ENCODE results near the gene TAP2. TPM values are rescaled to one million over a fixed set of nuclear protein-coding genes. Genes with fewer than 3 reads are reported as not detected.
"Not testable (repeated sequence)": the region's sequence is repeated elsewhere in the genome, so short reads cannot be mapped to it uniquely, and the experiment has no call there.

TAP2 gene
- total RNA-seq, 1 experiment from 2014 or later, result 41.9 TPM

DNA sequence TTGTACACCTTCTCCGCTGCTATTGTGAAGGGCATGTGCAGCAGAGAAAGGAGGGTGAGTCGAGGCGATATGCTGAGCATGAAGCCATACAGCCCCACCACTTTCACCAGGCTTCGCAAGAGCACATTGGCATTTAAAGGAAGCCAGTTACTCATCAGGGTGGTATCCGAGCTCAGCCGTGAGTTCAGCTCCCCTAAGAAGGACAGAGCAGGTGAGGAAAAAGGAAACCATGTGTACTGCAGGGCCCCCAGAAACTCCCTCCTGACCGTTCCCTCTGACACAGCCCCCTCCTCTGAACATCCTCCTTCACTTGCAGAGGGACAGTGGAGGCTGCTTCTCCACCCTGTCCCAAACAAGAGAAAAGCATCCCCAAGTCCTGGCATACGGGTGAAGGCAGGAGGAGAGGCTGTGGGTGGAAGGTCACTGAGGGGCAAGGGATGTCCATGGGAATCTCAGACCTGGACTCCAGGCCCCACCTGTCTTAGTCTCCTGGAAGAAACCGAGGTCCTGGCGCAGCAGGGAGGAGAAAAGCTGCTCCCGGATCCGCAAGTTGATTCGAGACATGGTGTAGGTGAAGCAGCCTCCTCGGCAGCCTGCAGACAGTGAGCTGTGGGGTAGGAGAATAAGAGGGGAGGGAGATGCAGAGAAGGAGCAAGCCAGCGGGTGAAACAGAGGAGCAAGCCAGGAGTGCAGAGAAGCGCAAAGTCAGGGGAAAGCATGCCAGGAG, 3.2 kb downstream of the TAP2 start:
- no peak for DNase-seq (ENCODE audit: low read depth)

GRCh38 chr6:32833664-32834063, 4.9 kb downstream of the TAP2 start:
- no peak for DNase-seq (ENCODE audit: low read depth)

GRCh38 chr6:32832535-32832934, 6.0 kb downstream of the TAP2 start:
- no peak for DNase-seq (ENCODE audit: low read depth)

DNA sequence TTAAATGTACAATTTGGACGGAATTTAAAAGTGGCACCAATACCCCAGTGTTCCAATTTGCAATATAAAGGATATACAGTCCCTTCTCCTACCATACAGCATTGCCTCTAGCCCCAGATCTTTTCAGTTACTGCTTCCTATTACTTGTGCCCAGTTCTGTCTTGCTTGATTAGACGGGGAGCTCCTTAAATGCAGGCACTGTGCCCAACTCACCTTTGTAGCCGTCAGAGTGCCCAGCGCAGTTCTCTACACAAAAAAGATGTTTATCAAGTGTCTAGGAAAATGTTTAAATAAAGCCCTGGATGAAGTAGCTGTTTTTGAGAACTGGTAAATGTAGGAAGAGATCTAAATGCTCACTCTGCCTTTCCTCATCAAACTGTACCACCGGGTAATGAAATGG, 7.6 kb downstream of the TAP2 start:
- DNase-seq (ENCODE audit: low read depth), result no peak

GRCh38 chr6:32830017-32830416, 8.5 kb downstream of the TAP2 start:
- DNase-seq (ENCODE audit: low read depth), result no peak

DNA sequence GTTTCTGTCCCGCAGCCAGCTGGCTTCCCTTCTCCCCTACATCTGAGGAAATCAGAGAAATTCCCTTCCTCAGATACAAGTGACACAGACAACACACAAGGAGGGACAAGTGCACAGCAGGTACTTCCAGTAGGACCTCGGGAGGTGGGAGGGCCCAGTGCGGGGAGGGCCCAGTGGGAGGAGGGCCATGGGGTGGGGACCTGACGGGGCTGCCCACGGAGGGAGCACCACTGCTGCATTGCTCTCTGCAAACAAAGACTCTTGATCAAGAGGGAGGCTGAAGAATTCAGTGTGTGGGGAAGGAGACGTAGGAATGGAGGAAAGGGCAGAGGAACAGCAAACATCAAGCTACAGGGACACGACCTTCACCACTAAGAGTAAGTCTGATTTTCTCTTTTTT, 9.0 kb downstream of the TAP2 start:
- no peak for DNase-seq (ENCODE audit: low read depth)

GRCh38 chr6:32827025-32827424, 11.5 kb downstream of the TAP2 start:
- no peak for DNase-seq (ENCODE audit: low read depth)

GRCh38 chr6:32825966-32826365, 12.6 kb downstream of the TAP2 start:
- no peak for DNase-seq (ENCODE audit: low read depth)

GRCh38 chr6:32819729-32820128, 18.8 kb downstream of the TAP2 start:
- DNase-seq (ENCODE audit: low read depth), result peak; percentile 83

- no peak for DNase-seq (ENCODE audit: low read depth)
These were observed 19.7 kb downstream of the TAP2 start for GRCh38 chr6:32818867-32819266.

DNA sequence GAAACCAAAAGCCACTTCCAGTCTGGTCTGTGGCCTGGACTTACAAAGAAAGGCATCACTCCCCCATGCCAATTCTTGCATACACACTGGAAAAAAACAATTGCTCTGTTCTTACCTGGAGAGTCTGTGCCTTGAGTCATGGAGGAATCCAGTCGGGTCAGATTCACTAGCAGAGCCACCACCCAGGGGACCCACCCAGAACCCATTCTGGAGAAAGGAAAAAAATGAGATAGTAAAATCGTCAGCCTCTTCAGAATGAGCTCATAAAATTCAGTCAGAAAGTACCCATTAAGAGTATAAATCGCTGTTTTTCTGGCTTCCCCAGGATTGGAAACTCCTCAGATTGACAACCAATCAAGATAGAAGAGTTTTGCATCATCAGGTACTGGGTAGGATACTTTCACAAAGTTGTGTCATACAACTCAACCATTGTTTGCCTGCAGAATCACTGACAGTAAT, 21.8 kb downstream of the TAP2 start, which contains the start of gene HLA-DOB:
TSS of gene HLA-DOB (minus strand) at position 257 of the 459 bp plus-strand sequence. CDS start at position 206, 51 bp downstream.
- DNase-seq (ENCODE audit: low read depth), result no peak

DNA sequence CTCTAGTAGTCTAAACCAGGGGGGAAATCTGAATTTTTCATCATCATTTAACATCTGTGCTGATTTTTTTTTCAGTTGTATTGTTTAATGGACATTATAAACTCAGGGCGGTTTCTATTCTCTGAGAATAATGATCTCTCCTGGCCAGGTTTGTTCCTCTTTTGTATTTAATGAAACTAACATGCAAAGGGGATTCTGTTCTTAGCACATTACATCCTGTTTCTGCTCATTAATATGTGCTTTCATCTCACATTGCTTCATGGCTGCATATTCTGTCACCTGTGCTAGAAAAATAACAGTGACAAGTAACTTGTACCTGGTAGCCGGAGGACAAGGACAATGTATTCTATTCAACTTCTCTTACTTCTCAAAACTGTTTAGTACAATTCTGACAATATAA, 22.5 kb downstream of the TAP2 start:
- no peak for DNase-seq (ENCODE audit: low read depth)

DNA sequence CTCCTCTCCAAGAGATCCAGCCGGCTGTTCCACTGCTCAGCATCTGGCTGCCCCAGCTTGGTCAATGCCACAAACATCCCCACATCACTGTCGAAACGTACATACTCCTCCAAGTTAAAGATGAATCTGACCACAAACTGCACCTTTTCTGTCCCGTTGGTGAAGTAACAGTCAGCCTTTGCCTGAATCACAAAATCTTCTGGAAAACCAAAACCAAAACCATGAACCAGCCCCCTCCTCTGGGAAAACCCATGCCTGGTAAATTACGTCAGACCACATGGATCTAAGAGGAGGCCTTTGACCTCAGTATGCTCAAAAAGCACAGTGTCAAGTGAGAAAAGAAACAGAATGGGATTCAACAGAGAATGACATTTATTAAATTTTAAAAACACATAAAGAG, 23.4 kb downstream of the TAP2 start:
- DNase-seq (ENCODE audit: low read depth), result peak; percentile 27

- no peak for DNase-seq (ENCODE audit: low read depth)
These were observed 24.4 kb downstream of the TAP2 start for GRCh38 chr6:32814145-32814544.

DNA sequence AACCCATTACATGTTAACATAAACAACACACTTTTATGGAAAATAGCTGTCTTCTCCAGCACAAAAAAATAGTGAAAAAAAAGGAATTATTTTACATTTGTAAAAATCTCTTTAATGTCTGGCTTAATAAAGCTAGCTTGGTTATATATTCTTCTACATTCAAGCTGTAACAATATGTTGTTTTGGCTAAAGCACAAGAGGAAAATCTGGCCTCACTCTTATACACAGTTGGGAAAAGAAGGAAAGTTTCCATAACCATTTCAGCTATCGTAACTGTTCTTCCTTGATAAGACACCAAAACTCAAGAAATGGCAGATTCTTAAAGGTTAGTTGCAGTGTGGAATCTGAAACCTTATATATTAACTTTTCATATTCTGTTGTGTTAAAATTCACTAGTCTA, 29.4 kb downstream of the TAP2 start:
- DNase-seq (ENCODE audit: low read depth), result no peak

DNA sequence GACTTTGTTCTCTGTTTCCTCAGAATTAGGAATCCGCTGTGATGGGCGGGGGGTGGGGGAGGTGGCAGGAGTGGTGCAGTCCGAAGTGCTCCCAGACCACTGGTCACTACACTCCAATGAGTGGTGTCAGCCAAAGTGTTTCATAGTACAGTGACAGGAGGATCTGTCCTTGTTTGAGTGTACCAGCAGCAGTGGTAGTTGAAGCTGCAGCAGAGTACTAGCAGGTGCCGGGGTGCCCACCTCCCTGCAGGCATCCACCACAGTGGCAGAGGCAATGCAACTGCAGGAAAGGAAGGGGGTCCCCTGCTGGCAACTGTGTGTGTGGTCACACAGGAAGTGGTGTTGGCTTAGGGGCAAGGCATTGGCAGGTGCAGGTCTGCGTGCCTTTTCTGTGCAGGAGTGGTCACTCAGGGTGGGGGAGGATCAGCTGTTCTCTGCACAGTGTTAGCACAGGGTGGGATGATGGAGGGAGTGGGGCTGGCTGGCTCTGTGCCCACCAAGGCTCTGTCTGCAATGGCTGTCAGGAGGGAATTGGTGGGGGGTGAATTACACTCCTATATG, 31.4 kb downstream of the TAP2 start:
- DNase-seq (ENCODE audit: low read depth), result no peak

DNA sequence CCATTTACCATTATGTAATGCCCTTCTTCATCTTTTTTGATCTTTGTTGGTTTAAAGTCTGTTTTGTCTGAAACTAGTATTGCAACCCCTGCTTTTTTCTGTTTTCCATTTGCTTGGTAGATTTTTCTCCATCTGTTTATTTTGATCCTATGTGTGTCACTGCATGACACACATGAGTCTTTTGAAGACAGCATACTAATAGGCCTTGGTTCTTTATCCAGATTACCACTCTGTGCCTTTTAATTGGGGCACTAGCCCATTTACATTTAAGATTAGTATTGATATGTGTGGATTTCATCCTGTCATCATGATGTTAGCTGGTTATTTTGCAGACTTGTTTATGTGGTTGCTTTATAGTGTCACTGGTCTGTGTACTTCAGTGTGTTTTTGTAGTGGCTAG, 33.1 kb downstream of the TAP2 start:
- DNase-seq (ENCODE audit: low read depth), result not testable (repeated sequence)

GRCh38 chr6:32803416-32803815, 35.1 kb downstream of the TAP2 start:
- no peak for DNase-seq (ENCODE audit: low read depth)

GRCh38 chr6:32799740-32800139, 38.8 kb downstream of the TAP2 start:
- DNase-seq (ENCODE audit: low read depth), result no peak

- DNase-seq (ENCODE audit: low read depth), result no peak
These were observed 39.4 kb downstream of the TAP2 start for GRCh38 chr6:32799168-32799567.

- peak; percentile 75 for DNase-seq (ENCODE audit: low read depth)
These were observed 41.4 kb downstream of the TAP2 start for GRCh38 chr6:32796848-32797776.

DNA sequence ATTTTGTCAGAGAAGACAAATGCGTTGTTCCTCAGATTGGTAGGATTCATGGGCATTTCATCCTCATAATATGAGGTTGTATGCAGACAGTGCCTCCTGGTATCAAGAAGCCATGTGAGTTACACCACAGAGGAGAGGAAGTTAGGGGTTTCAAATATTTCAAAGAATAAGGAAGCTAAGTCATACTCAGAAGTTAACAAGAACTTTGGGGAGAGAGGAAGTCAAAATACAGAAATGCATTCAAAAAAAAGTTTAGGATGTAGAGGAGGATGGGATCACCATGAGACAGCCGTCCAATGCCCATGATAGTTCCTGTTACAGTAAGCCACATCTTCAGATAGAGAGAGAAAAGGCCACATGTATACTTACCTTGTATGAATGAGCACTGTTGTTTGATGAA, 44.0 kb downstream of the TAP2 start:
- no peak for DNase-seq (ENCODE audit: low read depth)
